Keratinocyte (primary cell): Measurements from ENCODE around the gene PKHD1. TPM values are rescaled to one million over a fixed set of nuclear protein-coding genes. Genes with fewer than 3 reads are reported as not detected.

Experiments
- DNase-seq: peaks from one replicate; pipeline ENCODE4 v3.0.0-alpha.2; 2011; ENCODE audit warnings: low read depth, missing footprints, low spot score
- FAIRE-seq: peaks from 2 replicates; lab custom pipeline; 2011; peaks lifted over from hg19 to GRCh38; lab: Jason Lieb, UNC
- H2AFZ ChIP-seq: 2 replicates; pipeline ENCODE4 v1.6.0; 2012; ENCODE audit warnings: low read length, control low read depth, inconsistent platforms; ENCODE audit not compliant: control insufficient read depth
- H3K27ac ChIP-seq: 2 replicates; pipeline ENCODE4 v1.5.1; 2011; ENCODE audit warnings: low read length; ENCODE audit not compliant: control insufficient read depth, insufficient read depth
- H3K27me3 ChIP-seq: 3 replicates; pipeline ENCODE4 v1.6.0; 2011; ENCODE audit warnings: low read length; ENCODE audit not compliant: control insufficient read depth, insufficient read depth; ENCODE audit errors: extremely low read depth
- H3K36me3 ChIP-seq, 2 experiments: 2 replicates in 1 of 2; 3 replicates in 1 of 2; pipeline ENCODE4 v1.5.1; 2011; ENCODE audit warnings: low read length in 2 of 2, mild to moderate bottlenecking in 1 of 2; ENCODE audit not compliant: control insufficient read depth in 2 of 2, insufficient read depth in 2 of 2; ENCODE audit errors: extremely low read depth in 1 of 2
- H3K4me1 ChIP-seq: 3 replicates; pipeline ENCODE4 v1.5.1; 2011; ENCODE audit warnings: low read length; ENCODE audit not compliant: control insufficient read depth, insufficient read depth; ENCODE audit errors: extremely low read depth
- H3K4me2 ChIP-seq: 3 replicates; pipeline ENCODE4 v1.6.0; 2011; ENCODE audit warnings: low read depth, low read length; ENCODE audit not compliant: control insufficient read depth, insufficient read depth; ENCODE audit errors: extremely low read depth
- H3K4me3 ChIP-seq, 3 experiments: fragments of 200-600 bp in 1 of 3; sonication (generic) in 1 of 3; 2 replicates in 2 of 3; 3 replicates in 1 of 3; pipeline ENCODE4 v1.5.1; 2011 to 2016; ENCODE audit warnings: low read length in 3 of 3, mild to moderate bottlenecking in 3 of 3, control low read depth in 2 of 3, inconsistent platforms in 1 of 3, low read depth in 1 of 3, mixed read lengths in 1 of 3, mixed run types in 1 of 3, moderate library complexity in 1 of 3; ENCODE audit not compliant: control insufficient read depth in 2 of 3, insufficient read depth in 2 of 3; ENCODE audit errors: extremely low read depth in 1 of 3
- H3K79me2 ChIP-seq: 2 replicates; pipeline ENCODE4 v1.6.0; 2012; ENCODE audit warnings: low read length; ENCODE audit not compliant: control insufficient read depth, insufficient read depth
- H3K9ac ChIP-seq: 3 replicates; pipeline ENCODE4 v1.6.0; 2011; ENCODE audit warnings: low read length; ENCODE audit not compliant: control insufficient read depth, insufficient read depth; ENCODE audit errors: extremely low read depth
- H3K9me1 ChIP-seq: 3 replicates; pipeline ENCODE4 v1.6.0; 2011; ENCODE audit warnings: low read length; ENCODE audit not compliant: control insufficient read depth, insufficient read depth; ENCODE audit errors: extremely low read depth
- H3K9me3 ChIP-seq: 2 replicates; pipeline ENCODE4 v1.5.1; 2012; ENCODE audit warnings: low read depth, low read length; ENCODE audit not compliant: control insufficient read depth
- H4K20me1 ChIP-seq: 3 replicates; pipeline ENCODE4 v1.6.0; 2011; ENCODE audit warnings: low read length; ENCODE audit not compliant: control insufficient read depth, insufficient read depth; ENCODE audit errors: extremely low read depth
- CTCF ChIP-seq, 3 experiments: IDR thresholded peaks in 1 of 3; conservative IDR thresholded peaks in 1 of 3; optimal IDR thresholded peaks in 1 of 3; 2 replicates in 2 of 3; 3 replicates in 1 of 3; pipeline versions ENCODE3 to v1.5.1; 2011; ENCODE audit warnings: low read length in 3 of 3, mild to moderate bottlenecking in 3 of 3, moderate library complexity in 2 of 3, control low read depth in 1 of 3, inconsistent platforms in 1 of 3; ENCODE audit not compliant: insufficient read depth in 2 of 3; ENCODE audit errors: extremely low read depth in 1 of 3
- EZH2 ChIP-seq: IDR thresholded peaks from one replicate; pipeline ENCODE4 v1.6.1; 2012; ENCODE audit warnings: inconsistent platforms, mild to moderate bottlenecking, low read length, moderate library complexity
- dilution Hi-C: fragments of 300-500 bp; cut with MboI; formaldehyde crosslinking; loops from one replicate; pipeline ENCODE4 v1.7.0; 2020; ENCODE audit warnings: low sequenced_read_pairs; ENCODE audit not compliant: extremely low pct_ligation_motif_present
- polyA plus RNA-seq, 5 experiments: library from polyadenylated mRNA; depleted of rRNA in 3 of 5; stranded (reverse) in 3 of 5; stranded (forward) in 1 of 5; unstranded in 1 of 5; fragments of >200 nt; gene quantifications; 1 replicate in 1 of 5; 2 replicates in 3 of 5; 3 replicates in 1 of 5; pipeline versions ENCODE4 v1.2.1 to v1.2.3, GENCODE V29; 2011 to 2012; ENCODE audit warnings: missing spikeins in 2 of 5, low read depth in 1 of 5, low replicate concordance in 1 of 5

Gene PKHD1
- polyA plus RNA-seq, 1 donor (not counting 4 experiments of a cell fraction or from before 2014, with no cell fraction given): under 0.01 TPM

DNA sequence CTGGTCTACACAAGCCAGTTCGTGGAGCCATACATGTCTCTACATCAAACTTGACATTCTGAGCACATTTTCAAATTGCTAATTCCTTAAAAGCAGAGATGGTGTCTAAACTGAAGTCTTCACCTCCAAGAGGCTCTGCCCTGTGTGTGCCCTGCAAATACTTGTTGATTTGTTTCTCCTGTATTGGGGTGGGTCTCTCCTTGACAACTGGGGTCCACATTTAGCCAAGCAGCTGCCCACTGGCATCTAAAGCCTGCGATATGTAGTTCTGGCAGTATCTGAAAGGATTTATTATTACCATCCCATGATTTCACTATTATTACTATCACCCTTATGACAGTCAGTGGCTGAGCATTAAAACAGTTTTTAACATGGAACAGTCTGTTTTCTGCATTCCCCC is 45.9 kb upstream of the PKHD1 start:
- H3K4me1 ChIP-seq: no peaks in the 10 kb centered on the region
- H3K27me3 ChIP-seq: peaks cover 7% of the 10 kb centered on the region
- TF ChIP-seq CTCF (optimal IDR thresholded peaks at IDR 0.05 in 1 of 3, IDR thresholded peaks at IDR 0.05 in 1 of 3, conservative IDR thresholded peaks at IDR 0.05 in 1 of 3; ENCODE audit: extremely low read depth in 1 of 3, insufficient read depth in 2 of 3, low read length in 3 of 3): no peak
- no peak for TF ChIP-seq EZH2

GRCh38 chr6:52132292-52132691 is 44.9 kb upstream of the PKHD1 start:
- dilution Hi-C loops: no loop called here
- FAIRE-seq: no peak
- no peaks in the 10 kb centered on the region for H3K9me1 ChIP-seq
- no peak overlapping the region for H3K9ac ChIP-seq
- DNase-seq: no peak
- H3K27me3 ChIP-seq: peaks cover 6% of the 10 kb centered on the region
- no peak overlapping the region for H3K4me3 ChIP-seq
- no peaks in the 10 kb centered on the region for H3K4me1 ChIP-seq
- H4K20me1 ChIP-seq: no peaks in the 10 kb centered on the region
- H3K9me3 ChIP-seq: no peaks in the 10 kb centered on the region
- no peak overlapping the region for H3K4me2 ChIP-seq
- no peak overlapping the region for H3K27ac ChIP-seq
- no peak overlapping the region for H2AFZ ChIP-seq
- TF ChIP-seq EZH2: no peak
- no peak for TF ChIP-seq CTCF (optimal IDR thresholded peaks at IDR 0.05 in 1 of 3, IDR thresholded peaks at IDR 0.05 in 1 of 3, conservative IDR thresholded peaks at IDR 0.05 in 1 of 3; ENCODE audit: extremely low read depth in 1 of 3, insufficient read depth in 2 of 3, low read length in 3 of 3)
- no peaks in the 10 kb centered on the region for H3K79me2 ChIP-seq
- H3K36me3 ChIP-seq: no peaks in the 10 kb centered on the region

More for the DNA sequence above, 45.9 kb upstream of the PKHD1 start:
- no peak for DNase-seq
- H3K36me3 ChIP-seq: no peaks in the 10 kb centered on the region
- H3K4me2 ChIP-seq: no peak overlapping the region
- H3K9ac ChIP-seq: no peak overlapping the region
- H4K20me1 ChIP-seq: no peaks in the 10 kb centered on the region
- H3K9me3 ChIP-seq: no peaks in the 10 kb centered on the region
- H2AFZ ChIP-seq: no peak overlapping the region
- no peaks in the 10 kb centered on the region for H3K79me2 ChIP-seq
- FAIRE-seq: no peak
- H3K4me3 ChIP-seq: no peak overlapping the region
- dilution Hi-C loops: no loop called here
- H3K27ac ChIP-seq: no peak overlapping the region
- H3K9me1 ChIP-seq: no peaks in the 10 kb centered on the region
